Airway epithelial cell (primary cell): Measurements from ENCODE around the gene EXD3. TPM values are rescaled to one million over a fixed set of nuclear protein-coding genes. Genes with fewer than 3 reads are reported as not detected.

Experiments
- total RNA-seq: library from RNA; depleted of rRNA; stranded (reverse); fragments of >200 nt; gene quantifications from 2 replicates; pipeline ENCODE4 v1.2.3, GENCODE V29; 2015

Gene EXD3
- 9.1 and 14.1 TPM in 2 replicates for total RNA-seq

GRCh38 chr9:137422604-137423513, at the start of gene EXD3, which contains the start of gene NOXA1:
TSS of gene EXD3 (minus strand) at chr9:137423162. CDS start at chr9:137395357, 27,805 bp downstream.
TSS of gene NOXA1 (plus strand) at chr9:137423393. CDS start at chr9:137423530, 137 bp downstream.

GRCh38 chr9:137459152-137459600, 36.2 kb upstream of the EXD3 start, which contains the start of gene NSMF:
TSS of gene NSMF (minus strand) at chr9:137459334. CDS start at chr9:137459102, 232 bp downstream.

GRCh38 chr9:137441289-137441934, 18.4 kb upstream of the EXD3 start, which contains the start of gene ENTPD8:
TSS of gene ENTPD8 (minus strand) at chr9:137441357. CDS start at chr9:137438285, 3,072 bp downstream.

GRCh38 chr9:137302118-137302448, 120.9 kb downstream of the EXD3 start, which contains the start of gene NRARP:
TSS of gene NRARP (minus strand) at chr9:137302271. CDS start at chr9:137301928, 343 bp downstream.

GRCh38 chr9:137277329-137278041, 145.5 kb downstream of the EXD3 start, which contains the start of gene TOR4A:
TSS of gene TOR4A (plus strand) at chr9:137277726. CDS start at chr9:137278690, 964 bp downstream.

Other genes starting within 250 kb of the EXD3 start
- gene ANAPC2, start 234.6 kb downstream of the EXD3 start, total RNA-seq, result 14.7 and 15.9 TPM in 2 replicates
- gene SSNA1, start 234.5 kb downstream of the EXD3 start, total RNA-seq, result 119 and 122 TPM in 2 replicates
- gene TPRN, start 222.4 kb downstream of the EXD3 start, total RNA-seq, result 11.4 and 12.5 TPM in 2 replicates
- 38.4 and 43.2 TPM in 2 replicates for gene TMEM203, start 217.5 kb downstream of the EXD3 start, total RNA-seq
- gene NDOR1, start 217.5 kb downstream of the EXD3 start, total RNA-seq, result 9.2 and 12.6 TPM in 2 replicates
- 0.70 and 1.5 TPM in 2 replicates for gene RNF208, start 200.9 kb downstream of the EXD3 start, total RNA-seq
- 17.3 and 19.3 TPM in 2 replicates for gene CYSRT1, start 198.0 kb downstream of the EXD3 start, total RNA-seq
- gene RNF224, start 195.7 kb downstream of the EXD3 start, total RNA-seq, result 0.35 and 0.70 TPM in 2 replicates
- 0.14 TPM in 1 of 2 replicates, not detected in the other for gene SLC34A3, start 192.3 kb downstream of the EXD3 start, total RNA-seq
- gene TUBB4B, start 181.9 kb downstream of the EXD3 start, total RNA-seq, result 738 and 813 TPM in 2 replicates
- not detected in 2 replicates for gene STPG3, start 171.9 kb downstream of the EXD3 start, total RNA-seq
- 47.5 and 54.2 TPM in 2 replicates for gene NELFB, start 167.8 kb downstream of the EXD3 start, total RNA-seq
- 44.0 and 48.1 TPM in 2 replicates for gene TOR4A, start 145.4 kb downstream of the EXD3 start, total RNA-seq
- gene NRARP, start 120.9 kb downstream of the EXD3 start, total RNA-seq, result 14.6 and 30.0 TPM in 2 replicates
- gene NOXA1, start 231 bp upstream of the EXD3 start, total RNA-seq, result 0.65 and 0.92 TPM in 2 replicates
- gene ENTPD8, start 18.2 kb upstream of the EXD3 start, total RNA-seq, result not detected in 2 replicates
- gene NSMF, start 36.2 kb upstream of the EXD3 start, total RNA-seq, result 43.3 and 48.4 TPM in 2 replicates
- gene PNPLA7, start 127.2 kb upstream of the EXD3 start, total RNA-seq, result 0.09 and 0.28 TPM in 2 replicates
- 87.5 and 102 TPM in 2 replicates for gene MRPL41, start 128.7 kb upstream of the EXD3 start, total RNA-seq
- gene DPH7, start 155.8 kb upstream of the EXD3 start, total RNA-seq, result 19.0 and 26.9 TPM in 2 replicates
- gene ZMYND19, start 167.3 kb upstream of the EXD3 start, total RNA-seq, result 29.3 and 39.0 TPM in 2 replicates
- gene ARRDC1, start 182.5 kb upstream of the EXD3 start, total RNA-seq, result 88.5 and 104 TPM in 2 replicates
- gene EHMT1, start 195.8 kb upstream of the EXD3 start, total RNA-seq, result 55.5 and 61.3 TPM in 2 replicates